ENCODE results near the gene KLC1.
A peak's percentile ranks its signal among the peaks of the same experiment; 100 is the strongest.

KLC1 gene

DNA sequence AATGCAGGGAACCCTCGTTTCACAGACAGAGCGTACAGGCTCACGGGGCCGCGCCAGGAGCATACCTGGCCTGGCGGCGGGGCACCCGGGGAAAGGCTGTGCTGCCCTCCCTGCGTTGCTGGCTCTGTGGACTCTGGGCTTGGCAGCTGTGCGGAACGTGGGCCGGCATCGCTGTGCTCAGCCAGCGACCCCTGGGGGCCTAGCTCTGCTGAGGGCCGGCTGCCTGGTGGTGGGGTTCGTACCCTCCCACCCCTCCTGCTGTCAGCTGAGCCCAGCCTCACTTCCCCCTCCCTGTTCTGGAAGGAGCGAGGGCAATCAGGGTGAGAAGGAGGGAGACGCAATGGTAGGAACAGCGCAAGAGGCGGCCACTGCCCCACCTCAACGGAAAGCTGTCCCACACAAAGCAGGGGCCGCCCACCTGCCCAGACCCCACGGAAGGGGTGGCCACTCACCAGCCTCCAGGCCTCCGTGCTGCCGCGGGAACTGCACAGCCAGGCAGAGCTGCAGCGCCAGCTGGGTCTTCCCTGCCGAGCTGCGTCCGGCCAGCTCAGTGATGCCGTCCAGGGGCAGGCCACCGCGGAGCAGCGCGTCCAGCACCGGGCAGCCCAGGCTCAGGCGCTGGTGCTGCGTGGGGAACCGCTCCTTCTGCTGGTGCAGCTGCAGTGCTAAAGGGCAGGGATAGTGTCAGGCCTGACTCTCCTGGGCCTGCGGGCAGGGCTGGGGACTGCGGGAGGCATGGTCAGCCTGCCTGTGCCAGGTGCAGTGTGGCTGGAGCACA lies 77.7 kb downstream of the KLC1 start:
- DNase-seq, result no peak

DNA sequence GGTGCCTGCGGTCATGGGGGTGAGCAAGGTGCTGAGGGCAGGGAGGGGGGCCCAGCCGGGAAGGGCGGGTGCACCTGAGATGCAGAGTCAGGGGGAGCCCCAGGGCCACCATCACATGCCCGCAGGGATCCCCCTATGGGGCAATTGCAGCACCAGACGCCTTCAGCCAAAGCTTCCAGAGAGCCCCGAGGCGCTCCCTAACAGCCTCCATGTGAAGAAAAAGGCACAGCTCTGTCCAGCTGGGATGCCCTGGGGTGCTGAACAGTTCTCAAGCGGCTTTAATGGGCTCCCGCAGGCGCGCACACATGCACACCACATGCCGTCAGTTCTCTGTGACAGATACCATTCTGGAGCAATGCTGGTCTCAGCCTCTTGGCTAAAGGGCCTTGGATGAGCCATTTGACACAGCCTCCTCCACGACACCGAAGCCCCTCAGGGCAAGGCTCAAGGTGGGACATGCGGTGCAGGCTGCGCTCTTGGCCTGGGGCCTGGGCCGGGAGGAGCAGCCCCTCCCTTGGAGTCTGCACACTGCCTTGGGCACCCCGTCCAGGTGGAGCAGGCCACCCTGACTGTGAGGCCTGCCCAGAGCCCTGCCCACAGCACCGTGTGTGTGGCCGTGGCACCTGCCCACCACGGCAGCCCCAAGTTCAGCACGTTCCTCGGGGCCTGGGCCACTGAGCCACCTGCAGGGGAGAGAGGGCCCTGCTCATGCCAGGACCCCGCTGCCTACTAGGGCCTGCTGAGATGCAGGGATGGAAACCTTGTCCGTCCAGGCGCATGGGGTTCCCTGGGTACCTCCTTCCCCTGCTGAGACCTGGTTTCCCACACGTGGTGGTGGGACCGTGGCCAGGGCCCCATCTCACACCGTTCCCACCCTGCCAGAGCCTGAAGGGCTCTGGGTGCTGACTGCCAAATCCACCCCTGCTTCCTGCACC lies 78.6 kb downstream of the KLC1 start:
- no peak for DNase-seq

DNA sequence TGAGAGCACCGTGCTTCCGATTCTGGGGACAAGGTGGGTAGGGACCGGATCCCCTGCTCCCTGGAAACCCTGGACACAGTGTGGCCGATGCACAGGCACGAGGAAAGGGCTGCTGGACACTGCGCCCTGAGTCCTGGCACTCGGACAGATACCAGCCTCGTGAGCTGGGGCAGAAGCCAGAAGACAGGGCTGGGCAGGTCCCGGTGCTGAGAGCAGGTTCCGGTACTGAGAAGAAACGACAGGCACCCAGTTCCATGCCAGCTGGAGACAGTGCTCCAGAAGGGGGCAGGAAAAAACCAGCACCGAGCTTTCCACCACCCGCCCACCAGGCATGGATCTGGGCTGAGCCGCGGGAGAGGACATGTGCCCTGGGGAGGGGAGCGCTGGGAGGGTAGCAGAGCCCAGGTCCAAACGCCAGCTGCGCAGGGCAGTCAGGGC lies 79.8 kb downstream of the KLC1 start:
- DNase-seq, result no peak

DNA sequence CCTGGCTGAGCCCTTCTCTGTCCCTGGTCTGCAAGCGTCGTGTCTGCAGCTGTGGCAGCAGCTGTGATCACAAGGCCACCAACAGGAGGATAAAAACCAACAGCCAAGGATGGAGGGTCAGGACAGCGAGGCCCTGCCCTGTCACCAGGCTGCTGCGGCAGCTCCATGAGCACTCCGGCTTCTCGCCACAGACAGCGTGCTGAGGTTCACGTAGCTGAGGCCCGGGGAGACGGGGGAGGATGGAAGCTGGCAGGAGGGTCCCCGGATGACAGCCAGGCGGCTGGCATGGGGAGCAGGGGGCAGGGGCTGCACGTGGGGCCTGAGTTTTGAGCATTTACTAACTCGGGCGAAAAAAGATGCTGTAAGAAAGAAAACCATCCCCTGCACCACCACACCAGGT lies 80.8 kb downstream of the KLC1 start:
- no peak for DNase-seq

DNA sequence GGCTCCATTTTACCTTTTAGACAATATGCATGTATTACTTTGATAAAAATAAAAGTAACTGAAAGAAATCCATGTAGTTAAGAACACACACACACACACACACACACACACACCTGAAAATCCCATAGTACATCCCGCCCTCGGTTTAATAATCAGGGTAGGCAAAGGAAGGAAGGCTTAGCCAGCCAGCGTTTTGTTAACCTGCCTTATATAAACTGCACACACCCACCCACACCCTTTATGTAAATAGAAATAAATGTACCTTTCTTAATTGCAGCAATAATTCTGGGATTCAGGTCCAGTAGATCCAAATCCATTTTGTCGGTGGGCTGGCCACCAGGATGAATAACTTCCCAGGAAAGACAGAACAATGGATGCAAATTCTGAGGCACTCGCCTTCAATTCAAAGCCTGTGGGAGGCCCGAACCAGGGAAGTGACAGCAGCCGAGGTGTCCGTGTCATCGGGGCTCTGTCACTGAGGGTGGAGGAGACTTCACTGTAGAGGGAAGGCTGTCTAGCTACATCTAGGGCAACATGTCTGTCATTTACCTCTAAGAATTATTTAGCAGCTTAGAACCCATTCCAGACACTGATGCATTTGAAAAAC lies 81.9 kb downstream of the KLC1 start:
- DNase-seq, result no peak

DNA sequence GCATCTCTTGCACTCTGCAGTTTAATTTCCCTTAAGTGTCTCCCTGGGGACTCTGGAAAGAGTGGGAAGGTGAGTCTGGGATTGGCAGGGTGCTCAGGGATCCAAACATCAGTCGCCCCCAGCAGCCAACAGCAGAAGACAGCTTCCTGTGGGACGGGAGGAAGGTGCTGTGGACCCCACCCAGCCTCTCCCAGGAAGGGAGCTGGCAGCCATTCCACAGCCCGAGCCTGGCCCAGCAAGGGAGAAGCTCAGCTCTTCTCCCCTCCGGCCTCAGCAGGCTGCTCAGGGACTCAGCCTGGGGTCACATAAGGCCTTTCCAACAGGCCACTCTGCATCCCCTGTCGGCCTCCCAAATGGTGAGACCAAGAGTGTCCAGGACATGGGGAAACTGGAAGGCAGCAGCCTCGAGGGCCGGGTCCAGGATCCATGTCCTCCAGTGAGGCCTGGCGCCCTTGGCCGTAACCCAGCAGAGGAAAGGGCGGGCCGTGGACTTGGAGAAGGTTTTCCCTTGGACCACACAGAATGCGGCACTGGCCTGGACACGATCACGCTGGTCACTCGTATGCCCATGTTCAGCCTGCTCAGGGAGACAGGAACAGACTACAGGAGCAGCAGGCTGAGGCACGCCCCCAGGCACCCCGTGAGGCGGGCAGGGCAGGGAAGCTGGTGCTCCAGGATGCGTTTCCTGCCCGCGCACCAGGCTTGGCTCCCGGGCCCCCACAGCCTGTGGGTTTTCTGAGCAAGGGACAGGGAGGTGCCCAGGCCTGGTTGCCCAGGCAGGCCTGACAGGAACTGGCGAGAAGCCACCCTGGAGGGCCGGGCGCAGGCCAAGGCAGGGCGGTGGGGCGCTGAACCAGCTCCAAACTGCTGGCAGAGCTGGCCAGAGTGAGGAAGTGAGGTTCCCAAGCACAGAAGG lies 82.8 kb downstream of the KLC1 start:
- DNase-seq, result no peak

DNA sequence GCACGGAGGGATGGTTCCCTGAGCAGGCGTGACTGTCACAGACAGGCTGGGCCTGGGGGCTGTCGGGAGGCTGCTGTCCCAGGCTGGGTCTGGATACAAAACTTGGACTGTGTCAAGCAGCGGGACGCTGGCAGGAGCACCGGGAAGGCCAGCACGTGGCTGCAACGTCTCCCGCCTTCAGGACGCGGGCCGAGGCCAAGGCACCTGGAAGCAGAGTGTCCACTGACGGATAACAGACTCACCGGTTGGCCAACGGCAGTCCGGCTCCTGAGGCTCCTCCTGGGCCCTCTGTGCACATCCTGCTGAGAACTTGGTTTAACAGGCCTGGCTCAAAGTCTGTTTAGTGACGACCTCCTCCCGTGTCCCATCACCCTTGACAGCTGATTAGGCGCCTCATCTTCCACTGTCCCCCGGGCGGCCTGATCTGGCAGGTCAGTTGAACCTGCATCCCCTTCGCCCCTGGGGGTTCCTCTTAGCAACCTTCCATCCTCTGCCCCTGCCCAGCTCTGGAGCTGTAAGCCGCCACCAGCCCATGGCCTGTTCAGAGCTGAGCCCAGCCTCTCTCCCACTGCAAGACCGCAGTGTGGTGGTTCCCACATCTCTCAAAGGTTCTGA lies 83.7 kb downstream of the KLC1 start:
- no peak for DNase-seq

DNA sequence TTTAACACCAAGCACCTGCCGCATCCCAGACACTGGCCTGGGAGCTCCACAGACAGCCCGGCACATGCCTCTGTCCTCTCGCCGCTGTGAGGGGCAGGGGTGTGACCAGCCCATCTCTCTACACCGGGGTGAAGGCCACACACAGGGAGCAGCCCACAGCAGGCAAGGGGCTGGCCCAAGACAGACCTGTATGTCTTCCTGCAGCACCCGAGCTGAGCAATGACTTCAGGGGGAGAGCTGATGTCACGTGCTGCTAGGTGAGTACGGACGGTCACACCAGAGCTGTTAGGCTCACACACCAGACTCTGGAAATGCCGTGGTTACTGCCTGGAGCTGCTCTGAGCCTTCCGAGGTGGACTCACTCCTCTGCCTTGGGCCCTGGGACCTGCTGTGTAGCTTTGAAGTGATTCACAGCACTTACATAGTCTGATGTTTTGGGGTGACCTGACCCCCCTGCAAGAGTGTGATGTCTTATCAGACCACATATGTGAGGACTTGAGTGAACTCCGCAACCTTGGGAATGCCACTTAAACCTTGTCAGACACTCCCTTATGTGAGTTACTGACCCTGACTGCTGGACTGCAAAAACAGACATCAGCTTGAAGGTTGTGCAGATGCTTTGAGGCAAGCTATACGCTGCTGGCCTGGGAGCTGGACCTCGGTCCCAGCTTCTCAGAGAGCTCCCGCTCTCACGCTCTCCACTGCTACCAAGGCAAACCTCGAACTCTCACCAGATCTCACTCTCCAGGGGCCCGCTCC lies 84.5 kb downstream of the KLC1 start:
- DNase-seq, result no peak

DNA sequence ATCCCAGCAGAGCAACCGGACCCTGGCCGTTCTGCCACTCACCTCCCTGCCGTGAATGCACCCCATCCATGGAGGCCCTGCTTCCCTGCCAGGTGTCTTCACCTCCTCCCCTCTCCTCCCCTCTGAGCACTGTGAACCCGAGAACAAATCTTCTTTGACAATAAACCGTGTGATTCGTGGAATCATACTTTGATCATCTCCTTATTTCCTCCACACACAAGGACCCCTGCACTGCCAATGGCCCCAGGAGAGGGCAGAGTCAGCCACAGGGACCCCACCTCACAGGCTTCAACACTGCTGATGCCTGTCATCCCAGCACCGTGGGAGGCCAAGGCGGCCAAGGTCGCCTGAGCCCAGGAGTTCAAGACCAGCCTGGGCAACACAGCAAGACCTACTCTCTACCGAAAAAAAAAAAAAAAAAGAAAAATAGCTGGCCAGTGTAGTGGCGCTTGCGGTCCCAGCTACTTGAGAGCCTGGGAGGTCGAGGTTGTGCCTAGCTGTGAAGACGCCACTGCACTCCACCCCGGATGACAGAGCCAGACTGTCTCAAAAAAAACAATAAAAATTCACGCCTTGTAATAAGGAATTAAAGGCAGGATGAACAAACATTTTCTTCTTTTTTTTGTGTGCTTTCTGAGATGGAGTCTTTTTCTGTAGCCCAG lies 85.2 kb downstream of the KLC1 start:
- DNase-seq, result no peak

DNA sequence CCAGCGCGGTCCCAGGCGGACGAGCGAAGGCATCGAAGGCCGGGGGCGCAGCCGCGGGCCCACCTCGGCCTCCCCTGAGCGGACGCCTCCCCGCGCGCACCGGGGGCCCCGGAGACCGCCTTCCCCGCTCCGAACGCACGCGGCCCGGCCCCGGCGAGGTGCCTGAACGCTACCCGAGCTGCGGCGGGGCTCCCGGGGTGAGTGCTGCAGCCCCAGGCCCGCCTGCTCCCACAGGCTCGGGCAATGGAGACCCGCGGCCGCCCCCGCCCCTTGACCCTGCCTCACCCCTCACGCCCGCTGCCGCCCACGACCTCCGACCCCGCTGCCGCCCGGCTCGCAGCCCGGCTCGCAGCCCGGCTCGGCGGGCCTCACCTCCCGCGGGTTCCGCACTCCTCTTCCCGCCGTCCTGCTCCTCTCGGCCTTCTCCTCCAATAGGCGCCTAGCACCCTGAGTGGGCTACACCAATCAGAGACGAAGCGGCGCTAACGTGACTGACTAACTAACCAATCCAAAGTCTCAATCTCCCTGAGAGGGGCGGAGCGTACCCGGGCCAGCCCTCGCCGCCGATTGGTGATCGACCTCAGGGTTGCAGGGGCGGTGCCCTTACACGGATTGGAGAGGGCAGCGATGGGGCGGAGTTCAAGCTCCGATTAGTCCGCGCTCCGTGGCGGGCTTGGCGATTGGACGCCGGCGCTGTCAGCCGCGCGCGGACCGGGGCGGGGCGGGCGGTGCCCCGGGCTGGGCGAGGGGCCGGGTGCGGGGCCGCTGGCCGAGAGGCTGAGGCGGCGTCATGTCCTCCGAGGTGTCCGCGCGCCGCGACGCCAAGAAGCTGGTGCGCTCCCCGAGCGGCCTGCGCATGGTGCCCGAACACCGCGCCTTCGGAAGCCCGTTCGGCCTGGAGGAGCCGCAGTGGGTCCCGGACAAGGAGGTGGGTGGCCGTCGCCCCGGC lies 86.3 kb downstream of the KLC1 start, which contains the start of the genes XRCC3 and ZFYVE21:
Gene XRCC3 (minus strand): TSS at position 400 of the 949 bp plus-strand sequence. CDS start 4,364 bp downstream, outside the sequence.
Gene ZFYVE21 (plus strand): TSS at position 759 of the 949 bp plus-strand sequence. CDS start 32 bp downstream, at position 791.
- DNase-seq, result peak; percentile 98 to 99

DNA sequence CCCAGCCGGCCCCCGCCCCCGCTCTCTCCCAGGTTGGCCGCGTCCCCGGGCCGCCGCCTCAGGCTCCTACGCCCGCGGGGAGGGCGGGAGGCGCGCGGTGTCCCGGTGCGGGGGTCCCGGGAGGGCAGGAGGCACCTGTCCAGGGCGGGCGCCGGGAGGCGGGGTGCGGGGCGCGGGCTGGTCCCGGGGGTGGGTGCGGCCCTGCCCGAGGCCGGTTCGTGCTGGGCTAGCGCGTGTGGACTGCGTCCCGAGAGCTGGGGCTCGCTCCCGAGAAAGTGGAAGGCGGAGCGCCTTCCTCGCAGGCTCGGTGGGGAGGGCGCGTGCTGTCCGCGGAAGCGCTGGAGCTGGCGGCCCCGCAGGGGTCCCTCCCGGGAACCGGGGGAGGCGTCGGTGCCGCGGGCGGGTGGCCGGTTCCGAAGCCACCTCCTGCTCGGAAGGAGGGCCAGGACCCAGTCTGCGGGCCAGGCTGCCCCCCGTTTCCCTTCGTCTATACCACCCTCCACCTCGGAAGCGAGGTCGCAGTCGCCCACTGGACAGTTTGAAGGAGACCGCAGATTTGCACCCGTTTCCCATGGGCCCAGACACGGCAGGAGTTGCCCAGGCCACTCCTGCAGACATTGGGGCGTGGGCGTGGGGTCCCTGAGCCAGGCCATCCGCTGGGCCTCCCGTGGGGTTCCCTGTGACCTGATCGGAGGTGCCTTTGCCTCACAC lies 87.2 kb downstream of the KLC1 start:
- DNase-seq, result no peak

DNA sequence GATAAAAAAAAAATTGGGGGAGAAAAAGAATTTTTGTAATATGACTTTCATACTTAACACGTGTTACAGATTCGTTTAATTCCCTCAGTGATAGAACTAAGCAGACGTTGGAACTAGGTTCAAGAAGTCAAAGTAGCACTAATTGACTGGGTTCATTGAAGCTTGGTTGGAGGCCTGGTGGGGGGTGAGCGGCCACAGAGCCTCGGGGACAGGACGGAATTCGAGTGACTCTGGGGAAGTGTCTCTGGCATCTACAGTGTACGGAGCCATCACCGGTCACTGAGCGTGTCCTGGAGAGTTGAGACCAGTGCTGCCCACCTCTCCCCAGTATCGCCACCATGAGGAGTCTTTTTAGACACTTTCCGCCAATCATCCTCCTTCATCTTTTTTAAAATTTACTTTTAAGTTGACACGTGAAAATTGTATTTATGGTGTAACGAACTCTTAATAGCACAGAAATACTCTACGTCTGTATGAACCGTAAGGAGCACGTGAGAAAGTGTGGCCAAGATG lies 87.9 kb downstream of the KLC1 start:
- DNase-seq, result no peak

DNA sequence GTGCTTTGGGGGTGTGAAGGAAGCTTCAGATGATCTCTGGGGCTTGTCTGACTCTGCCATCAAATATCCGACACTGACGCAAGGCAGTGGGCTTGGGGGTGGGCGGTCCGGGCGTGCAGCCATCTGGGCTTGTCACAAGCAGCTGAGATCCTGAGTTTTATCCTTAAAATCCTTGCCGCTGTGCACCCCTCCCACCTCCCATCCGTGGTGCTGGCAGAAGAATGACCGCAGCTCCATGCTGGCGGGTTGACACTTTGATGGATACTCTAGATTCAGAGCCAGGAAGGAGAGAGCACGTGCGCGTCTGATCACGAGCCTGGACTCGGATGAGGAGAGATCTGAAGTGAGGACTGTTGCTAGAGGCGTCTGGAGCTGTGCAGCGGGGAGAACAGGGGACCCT lies 89.6 kb downstream of the KLC1 start:
- DNase-seq, result no peak

DNA sequence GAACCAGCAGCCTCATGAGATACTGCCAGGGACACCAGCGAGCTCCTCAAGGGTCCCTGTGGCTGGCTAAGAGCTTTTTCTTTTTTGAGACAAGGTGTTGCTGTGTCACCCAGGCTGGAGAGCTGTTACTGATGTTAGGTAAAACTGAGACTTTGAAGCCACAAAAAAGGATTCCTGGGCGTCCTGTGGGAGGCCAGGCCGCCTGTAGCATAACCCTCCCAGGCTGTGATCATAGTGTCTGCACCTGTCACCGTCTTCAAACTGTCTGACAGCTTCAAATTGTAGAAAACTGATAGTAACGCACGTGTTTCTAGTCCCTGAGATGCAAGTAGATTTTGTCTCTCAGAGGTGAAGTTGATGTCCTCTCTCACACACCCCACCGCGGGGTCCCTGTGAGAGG lies 90.7 kb downstream of the KLC1 start:
- DNase-seq, result no peak

DNA sequence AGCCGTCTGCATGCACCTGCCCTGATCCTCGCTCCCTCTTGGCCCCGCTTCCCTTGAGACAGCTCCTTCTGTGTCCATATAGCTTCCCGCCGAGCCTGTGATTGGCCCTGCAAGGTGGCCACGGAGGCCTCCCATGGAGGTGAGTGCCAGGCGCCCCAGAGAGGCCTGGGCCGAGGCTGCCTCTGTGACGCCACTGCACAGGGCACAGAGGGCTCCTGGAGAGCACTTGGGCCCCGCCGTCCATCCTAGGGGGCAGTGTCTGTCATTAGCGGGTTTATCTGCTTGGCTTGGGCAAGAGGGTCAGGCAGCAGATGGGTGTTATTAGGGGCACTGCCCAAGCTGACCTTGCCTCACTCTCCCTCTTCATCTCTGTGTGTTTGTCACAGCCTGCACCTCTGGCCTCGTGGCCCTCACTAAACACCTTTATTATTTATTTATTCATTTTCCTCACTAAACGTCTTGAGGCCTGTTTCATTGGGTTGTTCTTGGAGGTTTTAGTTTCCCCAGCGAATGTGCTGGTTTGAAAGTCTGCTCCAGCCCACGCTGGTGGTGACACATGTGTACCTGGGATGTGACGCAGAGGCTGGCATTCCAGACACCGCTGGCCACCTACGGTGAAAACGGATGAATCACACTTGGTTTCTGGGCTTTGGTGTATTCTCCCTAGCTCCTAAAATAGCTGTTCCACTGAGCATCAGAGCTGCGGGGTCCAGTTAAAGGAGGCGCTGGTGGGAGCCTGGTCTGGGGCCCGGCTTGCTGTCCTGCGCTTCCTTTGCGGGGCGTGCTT lies 92.5 kb downstream of the KLC1 start:
- no peak for DNase-seq

DNA sequence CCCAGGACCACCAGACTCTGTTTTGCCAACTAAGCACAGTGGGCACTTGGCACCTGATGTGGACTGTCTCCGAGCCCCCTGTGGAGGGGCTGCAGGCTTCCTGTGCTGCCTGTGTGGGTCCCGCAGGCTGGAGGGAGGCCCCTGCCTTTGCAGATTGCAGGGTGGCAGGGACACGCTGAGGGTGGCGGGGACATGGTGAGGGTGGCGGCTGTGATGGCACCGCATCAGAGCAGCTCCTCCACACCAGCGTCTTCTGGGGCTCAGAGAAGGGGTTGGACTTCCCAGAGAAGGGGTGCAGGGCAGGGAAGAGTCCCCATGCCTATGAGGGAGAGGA lies 94.7 kb downstream of the KLC1 start:
- no peak for DNase-seq

DNA sequence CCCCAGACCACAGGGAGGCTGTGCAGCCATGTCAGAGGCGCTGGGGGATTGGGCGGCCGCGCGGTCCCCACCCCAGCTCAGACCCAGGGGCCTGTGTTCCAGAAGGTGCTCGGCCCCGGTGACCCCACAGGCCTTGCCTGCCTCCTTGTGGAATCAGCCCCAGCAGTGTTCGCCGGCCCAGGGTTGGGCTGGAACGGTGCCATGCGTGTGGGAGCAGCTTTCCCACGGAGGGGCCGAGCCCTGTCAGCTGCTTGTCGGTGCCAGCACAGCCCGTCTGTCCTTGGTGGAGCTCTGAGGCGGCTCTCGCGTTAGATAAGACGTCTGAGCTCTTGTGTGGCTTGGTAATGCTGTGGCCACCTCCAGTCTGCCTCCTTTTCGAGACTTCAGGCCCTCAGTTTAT lies 95.1 kb downstream of the KLC1 start:
- DNase-seq, result no peak
